ENCODE results near the gene ADCY3. TPM values are rescaled to one million over a fixed set of nuclear protein-coding genes. Genes with fewer than 3 reads are reported as not detected.

ADCY3 gene
- total RNA-seq, 1 donor from 2014 or later = 46.2 TPM

- Mint-ChIP-seq H3K36me3 (peaks cover 21% of the 10 kb centered on the region), H3K4me1 (ENCODE audit: unreplicated experiment) (peaks cover 5% of the 10 kb centered on the region), H3K27ac (no peak overlapping the region), H3K27me3 (no peaks in the 10 kb centered on the region), H3K4me3 (no peak overlapping the region), H3K9me3 (no peaks in the 10 kb centered on the region)
- no peak for TF ChIP-seq CTCF (conservative IDR thresholded peaks at IDR 0.05)
- no peak for DNase-seq (ENCODE audit: extremely low spot score, unreplicated experiment)
These were observed 27.6 kb upstream of the ADCY3 start for GRCh38 chr2:24947561-24948157.

- TF ChIP-seq CTCF (conservative IDR thresholded peaks at IDR 0.05) = no peak
- H3K9me3 Mint-ChIP-seq = no peaks in the 10 kb centered on the region
- H3K27me3 Mint-ChIP-seq = no peaks in the 10 kb centered on the region
- no peak overlapping the region for H3K27ac Mint-ChIP-seq
- DNase-seq (ENCODE audit: extremely low spot score, unreplicated experiment) = no peak
- H3K4me1 Mint-ChIP-seq (ENCODE audit: unreplicated experiment) = peaks cover 5% of the 10 kb centered on the region
- peaks cover 11% of the 10 kb centered on the region for H3K36me3 Mint-ChIP-seq
- no peak overlapping the region for H3K4me3 Mint-ChIP-seq
These were observed 25.9 kb upstream of the ADCY3 start for GRCh38 chr2:24945907-24946306.

GRCh38 chr2:24943427-24944053 lies 23.5 kb upstream of the ADCY3 start:
- H3K27ac Mint-ChIP-seq = no peak overlapping the region
- peaks cover 11% of the 10 kb centered on the region for H3K36me3 Mint-ChIP-seq
- H3K9me3 Mint-ChIP-seq = no peaks in the 10 kb centered on the region
- no peaks in the 10 kb centered on the region for H3K27me3 Mint-ChIP-seq
- DNase-seq (ENCODE audit: extremely low spot score, unreplicated experiment) = no peak
- no peak overlapping the region for H3K4me3 Mint-ChIP-seq
- TF ChIP-seq CTCF (conservative IDR thresholded peaks at IDR 0.05) = no peak
- H3K4me1 Mint-ChIP-seq (ENCODE audit: unreplicated experiment) = peaks cover 5% of the 10 kb centered on the region

- Mint-ChIP-seq H3K9me3 (no peaks in the 10 kb centered on the region), H3K4me1 (ENCODE audit: unreplicated experiment) (no peaks in the 10 kb centered on the region), H3K27ac (no peak overlapping the region), H3K27me3 (no peaks in the 10 kb centered on the region), H3K36me3 (no peaks in the 10 kb centered on the region), H3K4me3 (no peak overlapping the region)
- DNase-seq (ENCODE audit: extremely low spot score, unreplicated experiment) = no peak
- no peak for TF ChIP-seq CTCF (conservative IDR thresholded peaks at IDR 0.05)
These were observed 19.3 kb upstream of the ADCY3 start for GRCh38 chr2:24939353-24939752.

- no peak for TF ChIP-seq CTCF (conservative IDR thresholded peaks at IDR 0.05)
- no peaks in the 10 kb centered on the region for H3K36me3 Mint-ChIP-seq
- H3K4me3 Mint-ChIP-seq = no peak overlapping the region
- H3K9me3 Mint-ChIP-seq = no peaks in the 10 kb centered on the region
- no peak for DNase-seq (ENCODE audit: extremely low spot score, unreplicated experiment)
- H3K4me1 Mint-ChIP-seq (ENCODE audit: unreplicated experiment) = no peaks in the 10 kb centered on the region
- H3K27ac Mint-ChIP-seq = no peak overlapping the region
- peaks cover 2% of the 10 kb centered on the region for H3K27me3 Mint-ChIP-seq
These were observed 17.2 kb upstream of the ADCY3 start for GRCh38 chr2:24937236-24937635.

All from type B pancreatic cell (in vitro differentiated cells).